Spinal cord (tissue), 10 donors: ENCODE results near the gene EXOC8. TPM values are rescaled to one million over a fixed set of nuclear protein-coding genes. Genes with fewer than 3 reads are reported as not detected.

Source experiments
- DNase-seq, 6 donors: peaks; one replicate each; pipeline versions ENCODE4 v3.0.0 to v3.0.0-alpha.2; 2013 to 2015; ENCODE audit warnings: low spot score in 6 of 6, low read depth in 4 of 6
- H3K27ac ChIP-seq: one replicate; pipeline ENCODE4 v1.5.1; 2013; ENCODE audit warnings: low read depth, low read length, control low read depth
- H3K27me3 ChIP-seq: one replicate; pipeline ENCODE4 v1.6.1; 2013; ENCODE audit warnings: low read length; ENCODE audit not compliant: control insufficient read depth, insufficient read depth
- H3K36me3 ChIP-seq: one replicate; pipeline ENCODE4 v1.6.1; 2013; ENCODE audit warnings: low read length; ENCODE audit not compliant: control insufficient read depth, insufficient read depth
- H3K4me1 ChIP-seq: one replicate; pipeline ENCODE4 v1.6.1; 2013; ENCODE audit warnings: low read length; ENCODE audit not compliant: control insufficient read depth, insufficient read depth
- H3K4me3 ChIP-seq: one replicate; pipeline ENCODE4 v1.5.1; 2013; ENCODE audit warnings: low read depth, low read length, control low read depth
- H3K9me3 ChIP-seq: one replicate; pipeline ENCODE4 v1.6.1; 2013; ENCODE audit warnings: low read length; ENCODE audit not compliant: control insufficient read depth, insufficient read depth
- WGBS: methylation state at CpG from one replicate; pipeline ENCODE4 v1.1.5; 2013; ENCODE audit warnings: missing lambda C conversion rate; ENCODE audit not compliant: insufficient coverage; 5-methylcytosine and 5-hydroxymethylcytosine counted together
- polyA plus RNA-seq, 2 donors: library from polyadenylated mRNA; unstranded; fragments of 120-200 nt; gene quantifications; one replicate each; pipeline ENCODE4 v1.2.1, GENCODE V29; 2013; ENCODE audit not compliant: insufficient read length in 2 of 2
- total RNA-seq, 2 donors: library from RNA; depleted of rRNA in 1 of 2; stranded (reverse); fragments of 120-200 nt in 1 of 2; fragments of >200 nt in 1 of 2; gene quantifications; one replicate each; pipeline versions ENCODE4 v1.2.3 to v1.2.4, GENCODE V29; 2013 to 2014
- donor health status: healthy.

Gene EXOC8
- total and polyA plus RNA-seq, 4 donors: 11.5 to 26.9 (median 13.9) TPM

GRCh38 chr1:231376101-231376500, 38.4 kb upstream of the EXOC8 start:
- WGBS: 80% methylated on average over 2 of the region's 4 CpGs
- no peak overlapping the region for H3K4me3 ChIP-seq
- H3K27ac ChIP-seq: no peak overlapping the region
- H3K4me1 ChIP-seq: no peaks in the 10 kb centered on the region
- no peaks in the 10 kb centered on the region for H3K9me3 ChIP-seq
- H3K27me3 ChIP-seq: no peaks in the 10 kb centered on the region
- DNase-seq: no peak
- no peaks in the 10 kb centered on the region for H3K36me3 ChIP-seq

GRCh38 chr1:231374394-231374793, 36.7 kb upstream of the EXOC8 start:
- Histone ChIP-seq H3K4me1 (no peaks in the 10 kb centered on the region), H3K4me3 (no peak overlapping the region), H3K27me3 (no peaks in the 10 kb centered on the region), H3K36me3 (no peaks in the 10 kb centered on the region), H3K9me3 (no peaks in the 10 kb centered on the region), H3K27ac (no peak overlapping the region)
- 100% methylated on average over 1 of the region's 4 CpGs for WGBS
- no peak for DNase-seq

GRCh38 chr1:231372501-231372900, 34.8 kb upstream of the EXOC8 start:
- no peak overlapping the region for H3K4me3 ChIP-seq
- no peak for DNase-seq
- no peaks in the 10 kb centered on the region for H3K36me3 ChIP-seq
- H3K27ac ChIP-seq: no peak overlapping the region
- no peaks in the 10 kb centered on the region for H3K27me3 ChIP-seq
- no peaks in the 10 kb centered on the region for H3K4me1 ChIP-seq
- no peaks in the 10 kb centered on the region for H3K9me3 ChIP-seq

- WGBS: 35% methylated on average over 2 of the region's 3 CpGs
- Histone ChIP-seq H3K9me3 (no peaks in the 10 kb centered on the region), H3K36me3 (no peaks in the 10 kb centered on the region), H3K27ac (no peak overlapping the region), H3K4me3 (no peak overlapping the region), H3K27me3 (no peaks in the 10 kb centered on the region), H3K4me1 (no peaks in the 10 kb centered on the region)
- DNase-seq: no peak
These were observed 31.6 kb upstream of the EXOC8 start for GRCh38 chr1:231369282-231369681.

- H3K27me3 ChIP-seq: no peaks in the 10 kb centered on the region
These were observed 26.5 kb upstream of the EXOC8 start for GRCh38 chr1:231364192-231364591.

GRCh38 chr1:231363624-231364023, 26.0 kb upstream of the EXOC8 start:
- DNase-seq: no peak
- no peaks in the 10 kb centered on the region for H3K9me3 ChIP-seq
- no peaks in the 10 kb centered on the region for H3K36me3 ChIP-seq
- WGBS: no CpG with 5 or more reads among the region's 1 CpG
- no peaks in the 10 kb centered on the region for H3K27me3 ChIP-seq
- H3K4me3 ChIP-seq: no peak overlapping the region
- H3K27ac ChIP-seq: no peak overlapping the region
- H3K4me1 ChIP-seq: no peaks in the 10 kb centered on the region

More at GRCh38 chr1:231364192-231364591, 26.5 kb upstream of the EXOC8 start:
- DNase-seq: no peak
- Histone ChIP-seq H3K4me1 (no peaks in the 10 kb centered on the region), H3K36me3 (no peaks in the 10 kb centered on the region), H3K27ac (no peak overlapping the region), H3K4me3 (no peak overlapping the region), H3K9me3 (no peaks in the 10 kb centered on the region)
- no CpG with 5 or more reads among the region's 5 CpGs for WGBS

GRCh38 chr1:231362325-231362724, 24.7 kb upstream of the EXOC8 start:
- Histone ChIP-seq H3K4me3 (no peak overlapping the region), H3K27ac (no peak overlapping the region), H3K27me3 (no peaks in the 10 kb centered on the region), H3K4me1 (no peaks in the 10 kb centered on the region), H3K9me3 (no peaks in the 10 kb centered on the region), H3K36me3 (no peaks in the 10 kb centered on the region)
- no CpG with 5 or more reads among the region's 1 CpG for WGBS
- DNase-seq: no peak

- DNase-seq: no peak
- no peaks in the 10 kb centered on the region for H3K27me3 ChIP-seq
- 83% methylated on average over 4 of the region's 6 CpGs for WGBS
- H3K9me3 ChIP-seq: no peaks in the 10 kb centered on the region
- no peaks in the 10 kb centered on the region for H3K36me3 ChIP-seq
- H3K4me3 ChIP-seq: no peak overlapping the region
- H3K4me1 ChIP-seq: no peaks in the 10 kb centered on the region
- no peak overlapping the region for H3K27ac ChIP-seq
These were observed 21.5 kb upstream of the EXOC8 start for GRCh38 chr1:231359113-231359512.

- Histone ChIP-seq H3K27ac (no peak overlapping the region), H3K4me3 (no peak overlapping the region), H3K9me3 (no peaks in the 10 kb centered on the region), H3K36me3 (no peaks in the 10 kb centered on the region), H3K27me3 (no peaks in the 10 kb centered on the region), H3K4me1 (no peaks in the 10 kb centered on the region)
- 0% methylated on average over 1 of the region's 4 CpGs for WGBS
- peak in 5 of 6 donors; percentile 26 to 87 (median 43) for DNase-seq
These were observed 20.2 kb upstream of the EXOC8 start for GRCh38 chr1:231357831-231358354.

- Histone ChIP-seq H3K27me3 (no peaks in the 10 kb centered on the region), H3K27ac (no peak overlapping the region), H3K4me1 (no peaks in the 10 kb centered on the region), H3K4me3 (no peak overlapping the region), H3K9me3 (no peaks in the 10 kb centered on the region), H3K36me3 (no peaks in the 10 kb centered on the region)
- no peak for DNase-seq
- 88% methylated on average over 2 of the region's 10 CpGs for WGBS
These were observed 19.6 kb upstream of the EXOC8 start for GRCh38 chr1:231357187-231357772.
